ENCODE data around the gene ZC3H18.

Gene ZC3H18

DNA sequence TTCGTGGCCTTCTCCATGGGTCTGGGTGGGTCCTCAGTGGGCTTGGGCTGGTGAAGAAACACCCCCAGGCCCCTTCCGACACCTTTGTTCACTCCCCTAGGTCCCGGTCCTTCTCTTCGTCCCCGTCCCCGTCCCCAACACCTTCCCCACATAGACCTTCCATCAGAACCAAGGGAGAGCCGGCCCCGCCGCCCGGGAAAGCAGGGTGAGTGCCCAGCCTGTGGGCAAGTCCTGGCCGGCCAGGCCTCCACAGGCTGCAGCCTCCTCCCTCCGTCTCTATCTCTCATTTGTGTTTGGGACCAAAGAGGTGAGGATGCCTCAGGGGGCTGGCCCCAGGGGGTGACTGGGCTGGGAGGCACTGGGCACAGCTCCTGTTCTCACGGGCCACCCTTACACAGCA, 53.7 kb downstream of the ZC3H18 start:
- no peak overlapping the region for H3K4me3 ChIP-seq (ENCODE audit: low read length)
- TF ChIP-seq, protein P1, sequence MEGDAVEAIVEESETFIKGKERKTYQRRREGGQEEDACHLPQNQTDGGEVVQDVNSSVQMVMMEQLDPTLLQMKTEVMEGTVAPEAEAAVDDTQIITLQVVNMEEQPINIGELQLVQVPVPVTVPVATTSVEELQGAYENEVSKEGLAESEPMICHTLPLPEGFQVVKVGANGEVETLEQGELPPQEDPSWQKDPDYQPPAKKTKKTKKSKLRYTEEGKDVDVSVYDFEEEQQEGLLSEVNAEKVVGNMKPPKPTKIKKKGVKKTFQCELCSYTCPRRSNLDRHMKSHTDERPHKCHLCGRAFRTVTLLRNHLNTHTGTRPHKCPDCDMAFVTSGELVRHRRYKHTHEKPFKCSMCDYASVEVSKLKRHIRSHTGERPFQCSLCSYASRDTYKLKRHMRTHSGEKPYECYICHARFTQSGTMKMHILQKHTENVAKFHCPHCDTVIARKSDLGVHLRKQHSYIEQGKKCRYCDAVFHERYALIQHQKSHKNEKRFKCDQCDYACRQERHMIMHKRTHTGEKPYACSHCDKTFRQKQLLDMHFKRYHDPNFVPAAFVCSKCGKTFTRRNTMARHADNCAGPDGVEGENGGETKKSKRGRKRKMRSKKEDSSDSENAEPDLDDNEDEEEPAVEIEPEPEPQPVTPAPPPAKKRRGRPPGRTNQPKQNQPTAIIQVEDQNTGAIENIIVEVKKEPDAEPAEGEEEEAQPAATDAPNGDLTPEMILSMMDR (IDR thresholded peaks at IDR 0.05; ENCODE audit: insufficient read depth, low read depth, low read length, missing control alignments) = no peak
- DNase-seq (ENCODE audit: low read depth) = no peak

DNA sequence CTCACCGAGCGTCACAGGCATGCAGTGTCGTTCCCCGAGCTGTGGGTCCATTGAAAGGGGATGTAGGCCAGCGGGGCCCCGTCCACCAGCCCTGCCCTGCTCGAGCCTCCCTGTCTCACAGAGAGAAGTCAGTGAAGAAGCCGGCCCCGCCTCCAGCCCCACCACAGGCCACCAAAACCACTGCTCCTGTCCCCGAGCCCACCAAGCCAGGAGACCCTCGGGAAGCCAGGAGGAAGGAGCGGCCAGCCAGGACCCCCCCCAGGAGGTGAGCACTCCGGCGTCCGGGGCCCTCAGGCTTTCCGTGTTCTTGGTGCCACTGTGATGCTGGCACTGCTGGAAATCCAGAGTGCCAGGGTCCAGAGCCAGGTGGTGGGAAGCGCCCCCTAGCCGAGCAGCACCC, 54.3 kb downstream of the ZC3H18 start:
- no peak overlapping the region for H3K4me3 ChIP-seq (ENCODE audit: low read length)
- no peak for DNase-seq (ENCODE audit: low read depth)
- TF ChIP-seq, protein P1 (IDR thresholded peaks at IDR 0.05; ENCODE audit: insufficient read depth, low read depth, low read length, missing control alignments) = no peak

DNA sequence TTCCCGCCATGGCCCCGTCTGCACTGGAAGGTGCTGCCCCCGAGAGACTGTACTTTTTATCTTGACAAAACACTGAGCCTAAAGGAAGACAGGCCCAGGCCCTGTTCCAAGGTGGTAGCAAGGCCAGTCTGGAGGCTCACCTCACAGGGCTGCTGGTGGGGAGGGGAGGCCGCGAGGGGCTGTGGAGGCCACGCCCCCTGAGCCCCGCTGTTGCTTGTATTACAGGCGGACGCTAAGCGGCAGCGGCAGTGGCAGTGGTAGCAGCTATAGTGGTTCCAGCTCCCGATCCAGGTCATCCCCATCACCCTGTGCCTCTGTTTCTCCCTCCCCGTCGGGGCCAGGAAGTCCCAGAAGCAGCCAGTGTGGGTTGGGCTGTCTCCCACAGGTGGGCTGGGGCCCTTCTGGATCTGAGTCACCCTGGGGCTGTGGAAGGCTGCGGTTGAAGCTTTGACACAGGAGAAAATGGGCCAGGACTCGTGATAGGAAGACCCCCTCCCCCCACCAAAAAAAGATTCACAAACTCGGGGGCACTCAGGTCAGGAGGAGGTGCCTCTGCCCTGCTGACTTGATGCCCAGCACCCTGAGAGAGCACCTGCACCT, 54.9 kb downstream of the ZC3H18 start:
- TF ChIP-seq, protein P1 (IDR thresholded peaks at IDR 0.05; ENCODE audit: insufficient read depth, low read depth, low read length, missing control alignments) = no peak
- no peak for DNase-seq (ENCODE audit: low read depth)

DNA sequence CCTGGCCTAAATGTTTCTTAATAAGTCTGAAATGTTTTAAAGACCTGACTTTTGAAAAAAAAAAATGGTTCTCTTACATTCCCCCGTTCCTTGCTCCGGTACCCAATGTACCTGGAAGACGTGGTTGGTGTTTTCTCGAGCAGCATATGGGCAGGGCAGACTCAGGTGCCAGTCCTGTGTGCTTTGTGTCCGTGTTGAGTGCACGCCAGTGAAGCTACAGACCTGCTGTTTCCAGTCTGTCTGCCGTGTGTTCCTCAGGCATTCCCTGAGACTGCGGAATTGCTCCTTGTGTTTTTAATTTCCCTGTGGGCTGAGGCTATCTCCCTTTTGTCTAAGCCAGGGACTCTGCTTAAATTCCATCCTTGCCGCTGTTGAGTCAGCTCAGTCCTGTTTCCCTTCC, 56.4 kb downstream of the ZC3H18 start:
- no peak for DNase-seq (ENCODE audit: low read depth)
- no peak overlapping the region for H3K4me3 ChIP-seq (ENCODE audit: low read length)
- TF ChIP-seq, protein P1 (IDR thresholded peaks at IDR 0.05; ENCODE audit: insufficient read depth, low read depth, low read length, missing control alignments) = no peak

More for the DNA sequence above, 54.9 kb downstream of the ZC3H18 start:
- no peak overlapping the region for H3K4me3 ChIP-seq (ENCODE audit: low read length)

DNA sequence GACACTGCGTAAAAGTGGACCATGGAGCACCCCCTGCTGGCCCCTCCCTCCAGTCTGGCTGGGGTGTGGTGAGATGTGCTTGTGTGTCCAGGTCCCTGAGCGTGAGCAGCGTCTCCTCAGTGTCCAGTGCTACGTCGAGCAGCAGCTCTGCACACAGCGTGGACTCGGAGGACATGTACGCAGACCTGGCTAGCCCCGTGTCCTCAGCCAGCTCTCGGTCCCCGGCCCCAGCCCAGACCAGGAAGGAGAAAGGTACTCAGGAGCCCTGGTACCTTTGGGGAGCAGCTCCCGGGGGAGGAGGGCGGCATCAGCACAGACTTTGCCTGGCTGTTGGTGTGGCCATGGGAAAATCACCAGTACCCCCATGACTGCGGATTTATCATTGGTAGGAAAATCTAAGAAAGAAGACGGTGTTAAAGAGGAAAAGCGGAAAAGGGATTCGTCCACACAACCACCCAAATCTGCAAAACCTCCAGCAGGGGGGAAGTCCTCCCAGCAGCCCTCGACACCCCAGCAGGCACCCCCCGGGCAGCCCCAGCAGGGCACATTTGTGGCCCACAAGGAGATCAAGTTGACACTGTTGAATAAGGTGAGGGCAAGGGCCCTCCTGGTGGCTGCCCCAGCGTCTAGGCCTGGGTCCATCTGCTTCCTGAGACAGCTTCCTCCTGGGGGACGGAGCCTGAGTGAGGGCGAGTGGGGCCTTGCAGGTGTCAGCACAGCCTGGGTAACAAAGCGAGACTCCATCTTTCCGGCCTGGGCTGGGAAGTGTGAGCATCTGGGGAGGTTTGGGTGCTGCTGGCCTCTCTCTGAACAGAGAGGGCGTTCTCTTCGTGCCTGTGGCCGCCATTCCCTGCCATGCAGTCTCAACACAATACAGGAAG, 57.6 kb downstream of the ZC3H18 start:
- no peak for DNase-seq (ENCODE audit: low read depth)
- no peak overlapping the region for H3K4me3 ChIP-seq (ENCODE audit: low read length)
- TF ChIP-seq, protein P1 (IDR thresholded peaks at IDR 0.05; ENCODE audit: insufficient read depth, low read depth, low read length, missing control alignments) = no peak

DNA sequence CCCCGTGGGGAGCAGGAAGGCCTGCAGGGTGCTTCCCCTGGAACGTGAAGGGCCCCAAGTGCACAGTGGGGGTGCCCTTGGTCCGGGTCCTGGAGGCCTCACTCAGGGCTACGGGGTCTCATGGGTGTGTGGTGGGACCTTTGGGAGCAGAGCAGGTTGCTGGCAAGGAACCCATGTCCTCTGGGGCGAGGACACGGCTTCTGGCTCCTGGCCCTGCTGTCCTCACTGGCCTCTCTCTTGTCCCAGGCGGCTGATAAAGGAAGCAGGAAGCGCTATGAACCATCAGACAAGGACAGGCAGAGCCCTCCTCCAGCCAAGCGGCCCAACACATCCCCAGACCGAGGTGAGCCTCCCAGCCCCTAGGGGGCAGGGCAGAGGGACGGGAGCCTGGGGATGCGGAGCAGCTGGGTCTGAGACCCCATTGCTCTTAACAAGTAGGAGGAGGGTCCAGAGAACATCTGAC, 58.3 kb downstream of the ZC3H18 start:
- no peak overlapping the region for H3K4me3 ChIP-seq (ENCODE audit: low read length)
- TF ChIP-seq, protein P1 (IDR thresholded peaks at IDR 0.05; ENCODE audit: insufficient read depth, low read depth, low read length, missing control alignments) = no peak
- no peak for DNase-seq (ENCODE audit: low read depth)
